Endothelial cell of umbilical vein (primary cell): ENCODE data around the gene SLC26A8. TPM values are rescaled to one million over a fixed set of nuclear protein-coding genes. Genes with fewer than 3 reads are reported as not detected.
A peak's percentile ranks its signal among the peaks of the same experiment; 100 is the strongest.

Experiments
- BruUV-seq: library from RNA; stranded (reverse); fragments of 400-500 nt; replicated peaks from 2 replicates; lab custom pipeline; 2021; lab: Mats Ljungman, UMichigan
- CTCF ChIA-PET: fragments of 300-600, 350-600 bp; sonication (Branson Sonifier 250); formaldehyde crosslinking; loops from one replicate; lab custom pipeline; 2021; ENCODE audit warnings: antibody characterized with exemption, inconsistent platforms; lab: Charles Lee
- POLR2A ChIA-PET: fragments of 300-600, 350-600 bp; sonication (Branson Sonifier 250); formaldehyde crosslinking; loops from one replicate; lab custom pipeline; 2021; ENCODE audit warnings: antibody characterized with exemption, inconsistent platforms; lab: Charles Lee
- DNase-seq: peaks from one replicate; pipeline ENCODE4 v3.0.0-alpha.2; 2011; ENCODE audit warnings: low read depth, low spot score
- FAIRE-seq: peaks from 2 replicates; lab custom pipeline; 2011; peaks lifted over from hg19 to GRCh38; lab: Jason Lieb, UNC
- H2AFZ ChIP-seq: 2 replicates; pipeline ENCODE4 v1.6.0; 2012; ENCODE audit warnings: low read depth, low read length, control low read depth, inconsistent platforms
- H3K27ac ChIP-seq: 2 replicates; pipeline ENCODE4 v1.5.1; 2011; ENCODE audit warnings: low read depth, mild to moderate bottlenecking, control low read depth, low read length, moderate library complexity; ENCODE audit not compliant: insufficient read depth
- H3K27me3 ChIP-seq, 2 experiments: 2 replicates each; pipeline versions ENCODE4 v1.6.0 to v1.6.1; 2011; ENCODE audit warnings: low read length in 2 of 2, mixed read lengths in 1 of 2; ENCODE audit not compliant: control insufficient read depth in 2 of 2, insufficient read depth in 2 of 2
- H3K36me3 ChIP-seq, 2 experiments: 2 replicates in 1 of 2; 3 replicates in 1 of 2; pipeline ENCODE4 v1.5.1; 2011; ENCODE audit warnings: low read length in 2 of 2, mild to moderate bottlenecking in 1 of 2, moderate library complexity in 1 of 2; ENCODE audit not compliant: control insufficient read depth in 2 of 2, insufficient read depth in 2 of 2; ENCODE audit errors: extremely low read depth in 1 of 2
- H3K4me1 ChIP-seq: 3 replicates; pipeline ENCODE4 v1.5.1; 2011; ENCODE audit warnings: mild to moderate bottlenecking, low read length; ENCODE audit not compliant: control insufficient read depth, insufficient read depth; ENCODE audit errors: extremely low read depth
- H3K4me2 ChIP-seq: 2 replicates; pipeline ENCODE4 v1.6.1; 2011; ENCODE audit warnings: low read length, control low read depth, mixed read lengths; ENCODE audit not compliant: insufficient read depth
- H3K4me3 ChIP-seq, 3 experiments: fragments of 200-600 bp in 1 of 3; sonication (generic), shearing (Covaris generic) in 1 of 3; replicated peaks in 1 of 3; 2 replicates each; pipeline ENCODE4 v1.5.1; 2011 to 2016; ENCODE audit warnings: control low read depth in 3 of 3, low read length in 3 of 3, mild to moderate bottlenecking in 2 of 3, inconsistent platforms in 1 of 3, low read depth in 1 of 3, moderate library complexity in 1 of 3; ENCODE audit not compliant: insufficient read depth in 1 of 3
- H3K79me2 ChIP-seq: 2 replicates; pipeline ENCODE4 v1.6.0; 2012; ENCODE audit warnings: low read length, inconsistent platforms; ENCODE audit not compliant: control insufficient read depth, insufficient read depth
- H3K9ac ChIP-seq: replicated peaks from 2 replicates; pipeline ENCODE3; 2011; ENCODE audit warnings: low read length, control low read depth; ENCODE audit not compliant: insufficient read depth; ENCODE audit errors: extremely low read depth
- H3K9me1 ChIP-seq: replicated peaks from 3 replicates; pipeline ENCODE4 v1.6.0; 2011; ENCODE audit warnings: mild to moderate bottlenecking, low read length; ENCODE audit not compliant: control insufficient read depth, insufficient read depth; ENCODE audit errors: extremely low read depth
- H3K9me3 ChIP-seq: replicated peaks from 2 replicates; pipeline ENCODE4 v1.5.1; 2012; ENCODE audit warnings: low read length, inconsistent platforms; ENCODE audit not compliant: control insufficient read depth, insufficient read depth
- H4K20me1 ChIP-seq: replicated peaks from 2 replicates; pipeline ENCODE3; 2011; ENCODE audit warnings: mild to moderate bottlenecking, low read length; ENCODE audit not compliant: control insufficient read depth, insufficient read depth; ENCODE audit errors: extremely low read depth
- CTCF ChIP-seq, 2 donors: IDR thresholded peaks; 1 replicate in 1 of 2; 2 replicates in 1 of 2; pipeline ENCODE4 v1.5.1; 2011; ENCODE audit warnings: low read length in 2 of 2, mild to moderate bottlenecking in 2 of 2, moderate library complexity in 2 of 2, control low read depth in 1 of 2, inconsistent platforms in 1 of 2, low read depth in 1 of 2; ENCODE audit not compliant: insufficient read depth in 1 of 2; ENCODE audit errors: extremely low read depth in 1 of 2
- EZH2 ChIP-seq: IDR thresholded peaks from 2 replicates; pipeline ENCODE4 v1.6.1; 2012; ENCODE audit warnings: borderline replicate concordance, low read depth, mild to moderate bottlenecking, moderate library complexity, low read length, inconsistent platforms; ENCODE audit not compliant: severe bottlenecking
- FOS ChIP-seq: IDR thresholded peaks from 2 replicates; pipeline ENCODE4 v1.6.1; 2011; ENCODE audit warnings: mild to moderate bottlenecking, low read length, moderate library complexity, borderline replicate concordance; ENCODE audit not compliant: insufficient read depth
- GATA2 ChIP-seq: IDR thresholded peaks from 2 replicates; pipeline ENCODE4 v1.7.0; 2011; ENCODE audit warnings: low read depth, mild to moderate bottlenecking, moderate library complexity, mixed read lengths, low read length; ENCODE audit not compliant: insufficient read length, insufficient read depth
- JUN ChIP-seq: IDR thresholded peaks from 2 replicates; pipeline ENCODE4 v1.6.1; 2011; ENCODE audit warnings: borderline replicate concordance, low read depth; ENCODE audit not compliant: insufficient read length, insufficient read depth
- MAX ChIP-seq: IDR thresholded peaks from 2 replicates; pipeline ENCODE4 v1.6.1; 2011; ENCODE audit not compliant: insufficient read depth, insufficient read length
- MYC ChIP-seq: IDR thresholded peaks from one replicate; pipeline ENCODE4 v1.6.1; 2011; ENCODE audit warnings: mild to moderate bottlenecking, low read depth, low read length
- POLR2A ChIP-seq: IDR thresholded peaks from 2 replicates; pipeline ENCODE4 v1.6.1; 2012; ENCODE audit warnings: low read depth, mild to moderate bottlenecking, control low read depth, low read length
- POLR2AphosphoS5 ChIP-seq: IDR thresholded peaks from 2 replicates; pipeline ENCODE4 v1.6.1; 2012; ENCODE audit warnings: low read depth, mild to moderate bottlenecking, control low read depth, low read length, moderate library complexity; ENCODE audit not compliant: insufficient read depth
- dilution Hi-C: fragments of 300-500 bp; cut with MboI; formaldehyde crosslinking; loops from one replicate; pipeline ENCODE4 v1.15.0; 2019; ENCODE audit warnings: low sequenced_read_pairs; ENCODE audit not compliant: extremely low pct_ligation_motif_present
- intact Hi-C: fragments of 100-400 bp; cut with micrococcal nuclease; formaldehyde crosslinking; loops from one replicate; pipeline ENCODE4 v1.10.0; 2022
- polyA plus RNA-seq, 4 experiments: library from polyadenylated mRNA; depleted of rRNA in 3 of 4; stranded (reverse) in 3 of 4; unstranded in 1 of 4; fragments of >200 nt; gene quantifications; 2 replicates each; pipeline versions ENCODE4 v1.2.1 to v1.2.3, GENCODE V29; 2011 to 2012; ENCODE audit warnings: missing spikeins in 1 of 4
- total RNA-seq: library from RNA; stranded (reverse); gene quantifications from 2 replicates; pipeline ENCODE4 v1.2.3, GENCODE V29; 2021

Gene SLC26A8
- total and polyA plus RNA-seq, 2 donors (not counting 3 experiments of a cell fraction or from before 2014, with no cell fraction given) = 0.01 TPM; not detected in 1

DNA sequence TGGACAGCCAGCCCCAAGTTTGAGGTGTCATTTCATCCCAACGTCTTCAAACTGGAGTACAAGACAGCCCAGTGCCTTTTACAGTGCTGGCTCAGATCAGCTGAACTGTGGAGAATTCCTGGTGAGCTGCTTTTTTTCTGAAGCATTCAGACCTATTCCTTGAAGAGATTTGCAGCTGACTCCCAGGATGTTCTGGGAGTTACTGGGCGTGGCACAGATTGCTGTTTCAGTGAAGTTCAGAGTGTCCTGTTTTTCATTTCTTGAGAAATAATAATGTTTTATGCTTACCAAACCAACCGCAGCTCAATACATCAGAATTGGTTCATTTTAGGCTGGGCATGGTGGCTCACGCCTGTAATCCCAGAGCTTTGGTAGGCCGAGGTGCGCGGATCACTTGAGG is 70.1 kb downstream of the SLC26A8 start:
- Histone ChIP-seq H3K4me3 (no peak overlapping the region), H3K4me1 (peaks cover 16% of the 10 kb centered on the region), H3K79me2 (no peaks in the 10 kb centered on the region), H3K27me3 (no peaks in the 10 kb centered on the region), H3K9me1 (no peaks in the 10 kb centered on the region), H3K36me3 (no peaks in the 10 kb centered on the region), H3K4me2 (no peak overlapping the region), H4K20me1 (no peaks in the 10 kb centered on the region), H3K9me3 (peaks cover 1% of the 10 kb centered on the region), H2AFZ (no peak overlapping the region), H3K9ac (no peak overlapping the region), H3K27ac (no peak overlapping the region)
- dilution Hi-C loops = no loop called here
- no peak for FAIRE-seq
- no TSS peak for BruUV-seq
- intact Hi-C loops = loop anchor here (10.0 kb wide), 1 partner anchor 370 kb away; no protein-coding TSS in a partner anchor
- ChIA-PET CTCF (interaction anchor here (0.9 to 1.8 kb wide), 5 partner anchors 71 to 431 kb away, joined by 3 to 7 read pairs (median 3); partner anchors contain the start of gene ARMC12), POLR2A (interaction anchor here (0.9 kb wide), 1 partner anchor 73 kb away, joined by 3 read pairs; the partner anchor contains the start of gene MAPK14)
- DNase-seq = no peak
- TF ChIP-seq FOS (no peak), GATA2 (no peak), EZH2 (no peak)

DNA sequence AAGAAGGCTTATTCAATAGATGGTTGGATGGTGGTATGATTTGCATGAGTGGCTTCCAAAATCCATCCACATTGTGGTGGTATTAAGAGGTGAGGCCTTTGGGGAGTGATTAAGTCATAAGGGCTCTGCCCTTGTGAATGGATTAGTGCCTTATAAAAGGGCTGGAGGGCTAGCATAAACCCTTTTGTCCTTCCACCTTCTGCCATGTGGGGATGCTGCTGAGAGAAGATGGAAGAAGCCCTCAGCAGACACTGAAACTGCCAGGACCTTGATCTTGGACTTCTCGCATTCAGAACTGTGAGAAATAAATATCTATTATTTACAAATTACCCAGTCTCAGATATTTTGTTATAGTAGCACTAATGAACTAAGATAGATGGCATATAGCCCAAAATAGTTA is 75.7 kb downstream of the SLC26A8 start:
- Histone ChIP-seq H3K4me2 (no peak overlapping the region), H4K20me1 (no peaks in the 10 kb centered on the region), H3K9ac (no peak overlapping the region), H3K27me3 (no peaks in the 10 kb centered on the region), H3K36me3 (no peaks in the 10 kb centered on the region), H3K4me1 (peaks cover 10% of the 10 kb centered on the region), H3K4me3 (no peak overlapping the region), H3K27ac (no peak overlapping the region), H2AFZ (no peak overlapping the region), H3K9me3 (peaks cover 1% of the 10 kb centered on the region), H3K9me1 (no peaks in the 10 kb centered on the region), H3K79me2 (no peaks in the 10 kb centered on the region)
- BruUV-seq = no TSS peak
- dilution Hi-C loops (no loop called here), intact Hi-C loops (no loop called here)
- TF ChIP-seq POLR2AphosphoS5 = no peak
- TF ChIP-seq EZH2 = no peak
- TF ChIP-seq POLR2A = no peak
- no peak for TF ChIP-seq MYC
- no peak for TF ChIP-seq FOS
- TF ChIP-seq JUN = no peak
- TF ChIP-seq MAX = no peak
- peak in 1 of 2 donors; percentile 38 for TF ChIP-seq CTCF (IDR thresholded peaks at IDR 0.05; ENCODE audit: extremely low read depth in 1 of 2, insufficient read depth in 1 of 2, low read depth in 1 of 2, low read length in 2 of 2)
- ChIA-PET POLR2A (no interaction called here), CTCF (no interaction called here)
- no peak for FAIRE-seq
- peak; percentile 46 for DNase-seq
